ENCODE measurements around the gene KDM5A.
A peak's percentile ranks its signal among the peaks of the same experiment; 100 is the strongest.

- TF ChIP-seq, protein P1, sequence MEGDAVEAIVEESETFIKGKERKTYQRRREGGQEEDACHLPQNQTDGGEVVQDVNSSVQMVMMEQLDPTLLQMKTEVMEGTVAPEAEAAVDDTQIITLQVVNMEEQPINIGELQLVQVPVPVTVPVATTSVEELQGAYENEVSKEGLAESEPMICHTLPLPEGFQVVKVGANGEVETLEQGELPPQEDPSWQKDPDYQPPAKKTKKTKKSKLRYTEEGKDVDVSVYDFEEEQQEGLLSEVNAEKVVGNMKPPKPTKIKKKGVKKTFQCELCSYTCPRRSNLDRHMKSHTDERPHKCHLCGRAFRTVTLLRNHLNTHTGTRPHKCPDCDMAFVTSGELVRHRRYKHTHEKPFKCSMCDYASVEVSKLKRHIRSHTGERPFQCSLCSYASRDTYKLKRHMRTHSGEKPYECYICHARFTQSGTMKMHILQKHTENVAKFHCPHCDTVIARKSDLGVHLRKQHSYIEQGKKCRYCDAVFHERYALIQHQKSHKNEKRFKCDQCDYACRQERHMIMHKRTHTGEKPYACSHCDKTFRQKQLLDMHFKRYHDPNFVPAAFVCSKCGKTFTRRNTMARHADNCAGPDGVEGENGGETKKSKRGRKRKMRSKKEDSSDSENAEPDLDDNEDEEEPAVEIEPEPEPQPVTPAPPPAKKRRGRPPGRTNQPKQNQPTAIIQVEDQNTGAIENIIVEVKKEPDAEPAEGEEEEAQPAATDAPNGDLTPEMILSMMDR (IDR thresholded peaks at IDR 0.05 in 8 of 11, conservative IDR thresholded peaks at IDR 0.05 in 3 of 11), result peak in 3 of 11 experiments; percentile 15 to 40 (median 20)
- peak; percentile 87 to 93 (median 88) for TF ChIP-seq POLR2AphosphoS5 (IDR thresholded peaks at IDR 0.05)
These were observed at the start of gene KDM5A for GRCh38 chr12:389142-390096.

Data from spleen (tissue), 7 donors.